ENCODE measurements around the gene APMAP.

The APMAP gene

GRCh38 chr20:24965065-24965919 is 27.3 kb downstream of the APMAP start:
- no peak for DNase-seq (ENCODE audit: low spot score)

DNA sequence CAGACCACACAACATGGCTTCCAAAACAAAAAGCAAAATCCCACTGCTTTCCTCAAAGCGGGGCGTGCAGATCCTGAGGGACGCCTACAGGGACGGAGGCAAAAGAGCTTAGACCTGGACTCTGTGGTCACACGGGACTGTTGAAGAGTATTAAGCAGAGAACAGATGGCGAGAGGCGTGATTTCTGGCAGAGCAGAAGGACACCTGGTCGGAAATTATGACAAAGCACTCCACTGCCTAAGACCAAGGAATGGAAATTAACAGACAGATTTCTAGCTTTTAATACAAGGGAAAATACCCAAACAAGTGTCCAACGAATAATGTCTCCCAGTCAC is 28.1 kb downstream of the APMAP start:
- no peak for DNase-seq (ENCODE audit: low spot score)

DNA sequence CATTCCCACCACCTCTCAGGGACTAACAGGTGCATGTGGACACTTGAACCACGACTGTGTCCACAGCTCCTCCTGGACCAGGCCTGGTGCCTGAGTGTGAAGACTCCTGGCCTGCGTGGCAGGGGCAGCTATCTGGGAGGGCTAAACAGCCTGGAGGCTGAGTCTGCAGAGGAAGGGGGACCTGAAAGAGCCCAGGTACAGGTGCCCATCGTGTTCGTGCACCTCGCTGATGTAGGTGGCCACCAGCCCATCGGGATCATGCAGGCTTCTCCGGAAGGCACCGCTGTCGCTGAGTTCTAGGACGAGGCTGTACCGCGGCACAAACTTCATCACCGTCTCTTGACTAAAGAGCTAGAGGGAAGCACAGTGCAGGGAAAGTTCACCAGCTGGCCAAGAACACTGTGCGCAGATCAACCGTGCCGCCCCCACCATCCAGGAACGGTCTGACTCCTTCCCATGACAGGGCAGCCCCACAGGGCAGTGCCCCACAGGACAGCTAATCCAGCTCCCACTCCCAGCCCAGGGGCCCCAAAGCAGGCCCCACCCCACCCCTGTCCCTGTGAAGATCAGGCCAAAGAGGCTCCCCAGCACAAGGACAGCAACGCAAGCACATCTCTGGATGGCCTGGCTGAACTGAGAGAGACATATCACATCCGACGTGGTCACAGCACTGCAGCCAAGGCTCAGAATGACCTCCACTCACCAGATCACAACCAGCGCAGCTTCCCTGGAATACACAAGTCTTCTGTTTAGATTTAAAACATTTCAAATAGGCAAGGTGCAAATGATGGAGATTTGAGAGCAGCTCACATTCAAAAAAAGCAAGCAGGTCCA is 28.7 kb downstream of the APMAP start:
- no peak for DNase-seq (ENCODE audit: low spot score)

DNA sequence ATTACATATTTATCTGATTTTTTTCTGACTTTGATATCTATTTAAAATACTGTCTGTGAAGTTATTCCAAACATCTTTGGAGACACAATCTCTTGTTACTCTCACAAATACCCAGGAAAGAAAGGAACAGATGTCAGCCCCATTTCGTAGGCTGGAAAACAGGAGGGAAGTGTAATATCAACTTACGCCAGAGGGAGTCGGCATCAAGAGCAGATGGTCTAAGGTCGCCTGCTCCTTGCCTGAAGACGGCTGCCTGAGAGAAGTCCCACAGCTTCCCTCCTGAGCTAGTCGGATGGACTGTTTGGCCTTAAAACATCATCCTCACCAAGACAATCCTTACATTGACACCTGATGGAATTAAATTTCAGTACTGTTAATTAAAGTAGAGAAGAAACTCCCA is 30.0 kb downstream of the APMAP start:
- no peak for DNase-seq (ENCODE audit: low spot score)

DNA sequence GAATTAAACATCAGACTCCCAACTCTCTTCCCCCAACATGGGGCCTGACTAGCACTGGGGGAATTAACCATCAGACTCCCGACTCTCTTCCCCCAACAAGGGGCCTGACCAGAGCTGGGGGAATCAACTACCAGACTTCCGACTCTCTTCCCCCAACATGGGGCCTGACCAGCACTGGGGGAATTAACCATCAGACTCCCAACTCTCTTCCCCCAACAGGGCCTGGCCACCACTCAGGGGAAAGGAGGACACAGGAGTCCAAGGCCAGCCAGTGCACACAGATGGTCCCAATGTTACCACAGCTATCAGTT is 30.4 kb downstream of the APMAP start:
- DNase-seq (ENCODE audit: low spot score), result no peak

GRCh38 chr20:24961384-24962181 is 31.0 kb downstream of the APMAP start:
- DNase-seq (ENCODE audit: low spot score), result no peak

GRCh38 chr20:24960861-24961260 is 31.7 kb downstream of the APMAP start:
- DNase-seq (ENCODE audit: low spot score), result no peak

- no peak for DNase-seq (ENCODE audit: low spot score)
Observed at GRCh38 chr20:24960302-24960801, 32.2 kb downstream of the APMAP start.

DNA sequence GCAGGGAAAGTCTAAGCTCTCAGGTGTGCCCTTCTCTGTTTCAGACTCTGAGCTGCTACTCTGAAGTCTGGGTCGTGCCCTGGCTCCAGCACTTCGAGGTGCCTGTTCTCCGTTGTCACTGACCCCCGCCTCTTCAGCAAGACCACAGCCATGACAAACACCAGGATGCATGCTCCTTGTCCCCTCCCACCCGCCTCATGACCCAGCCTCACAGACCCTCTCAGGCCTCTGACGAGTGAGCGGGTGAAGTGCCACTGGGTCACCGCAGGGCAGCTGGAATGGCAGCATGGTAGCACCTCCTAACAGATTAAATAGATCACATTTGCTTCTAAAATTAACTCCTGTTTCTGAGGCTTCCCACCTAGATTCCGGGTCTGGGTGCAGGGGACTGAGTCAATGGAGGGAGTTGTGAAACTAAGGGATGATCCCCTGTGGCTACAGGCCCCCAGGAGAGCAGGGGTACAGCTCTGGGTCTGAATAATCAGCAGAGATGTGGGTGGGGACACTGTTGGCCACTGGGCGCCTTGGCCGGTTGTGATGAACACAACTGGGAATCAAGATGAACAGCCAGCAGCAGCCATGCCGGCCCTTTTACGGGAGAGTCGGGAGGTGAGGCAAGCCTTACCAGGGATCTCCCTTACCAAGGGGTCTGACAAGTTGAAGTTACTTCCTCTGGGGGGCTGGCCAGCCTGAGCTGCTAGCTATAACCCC is 32.8 kb downstream of the APMAP start:
- DNase-seq (ENCODE audit: low spot score), result no peak

DNA sequence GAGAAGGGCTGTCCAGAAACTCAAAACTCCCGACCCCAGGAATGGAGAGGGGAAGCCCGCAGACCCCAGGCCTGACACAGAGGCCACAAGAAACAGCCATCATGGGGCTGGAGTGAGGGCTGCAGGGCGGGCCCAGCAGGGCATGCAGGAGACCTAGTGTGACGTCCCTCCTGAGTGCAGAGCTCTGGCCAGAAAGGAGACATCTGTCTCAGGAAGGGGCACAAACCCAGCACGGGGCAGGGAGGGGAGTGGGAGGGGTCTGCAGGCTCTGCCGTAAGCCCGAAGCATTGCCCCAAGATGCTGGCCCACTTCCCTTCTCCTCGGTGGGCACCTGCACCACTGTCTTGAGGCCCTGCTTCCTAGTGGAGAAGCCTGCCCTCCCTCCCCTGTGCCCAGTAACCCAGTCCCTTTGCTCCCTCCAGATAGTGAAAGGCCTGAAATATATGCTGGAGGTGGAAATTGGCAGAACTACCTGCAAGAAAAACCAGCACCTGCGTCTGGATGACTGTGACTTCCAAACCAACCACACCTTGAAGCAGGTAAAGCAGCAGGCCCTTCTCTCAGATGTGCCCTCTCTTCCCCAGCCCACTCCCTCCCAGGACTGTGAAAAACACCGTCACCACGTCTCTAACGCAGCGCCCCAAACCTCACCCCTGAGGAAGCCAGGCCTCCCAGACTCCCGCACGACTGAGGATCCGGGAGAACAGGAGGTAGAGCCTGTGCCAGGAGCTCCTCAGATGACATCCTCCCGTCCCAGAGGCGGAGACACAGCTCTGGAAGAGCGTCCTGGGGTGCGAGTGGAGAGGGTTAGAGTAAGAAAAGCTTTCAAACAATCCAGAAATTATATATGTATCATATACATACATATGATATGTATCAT is 33.8 kb downstream of the APMAP start:
- no peak for DNase-seq (ENCODE audit: low spot score)

DNA sequence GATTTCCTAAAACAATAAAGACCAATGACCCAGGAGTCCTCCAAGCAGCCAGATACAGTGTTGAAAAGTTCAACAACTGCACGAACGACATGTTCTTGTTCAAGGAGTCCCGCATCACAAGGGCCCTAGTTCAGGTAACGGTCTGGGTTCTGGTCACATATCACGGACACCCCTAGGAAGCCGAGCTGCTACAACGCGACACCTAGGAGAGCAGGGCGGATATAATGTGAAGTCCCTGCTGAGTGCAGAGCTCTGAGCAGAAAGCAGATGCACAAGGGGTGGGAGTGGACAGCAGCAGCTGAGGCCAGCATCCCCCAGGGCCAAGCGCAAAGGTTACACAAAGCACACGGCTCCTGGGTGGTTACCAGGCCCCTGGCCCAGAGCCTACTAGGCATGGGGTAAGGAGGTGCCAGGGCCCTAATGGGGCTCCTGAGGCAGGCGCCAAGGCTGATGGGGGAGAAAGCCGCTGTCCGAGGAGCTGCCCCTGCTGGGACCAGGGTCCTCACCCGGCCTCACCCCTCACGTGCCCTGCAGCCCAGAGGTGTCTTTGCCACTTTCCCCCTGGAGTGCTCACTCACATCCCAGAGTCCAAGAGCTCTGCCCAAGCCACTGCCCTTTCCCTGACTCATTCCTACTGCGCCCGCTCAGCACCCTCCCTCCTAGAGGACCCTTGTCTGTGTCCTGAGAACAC is 35.1 kb downstream of the APMAP start:
- no peak for DNase-seq (ENCODE audit: low spot score)

- no peak for DNase-seq (ENCODE audit: low spot score)
Observed at GRCh38 chr20:24956001-24956841, 36.3 kb downstream of the APMAP start.

DNA sequence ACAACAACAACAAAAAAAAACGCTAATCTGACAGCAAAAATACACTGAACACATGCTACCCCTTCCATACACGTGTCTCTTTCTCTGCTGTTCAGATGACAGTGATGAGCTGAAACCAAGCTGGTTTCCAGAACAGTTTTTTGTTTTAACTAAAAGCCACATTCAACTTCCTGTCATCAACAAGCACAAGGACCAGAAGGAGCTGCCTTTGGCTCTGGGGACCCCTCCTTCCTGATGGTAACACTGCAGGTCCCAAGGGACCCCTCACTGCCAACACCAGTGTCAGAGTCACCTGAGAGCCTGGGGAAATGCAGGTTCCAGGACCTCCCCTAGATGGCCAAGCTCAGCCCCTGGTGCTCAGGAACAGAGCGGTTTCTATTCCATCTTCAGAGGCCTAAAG is 37.5 kb downstream of the APMAP start:
- no peak for DNase-seq (ENCODE audit: low spot score)

DNA sequence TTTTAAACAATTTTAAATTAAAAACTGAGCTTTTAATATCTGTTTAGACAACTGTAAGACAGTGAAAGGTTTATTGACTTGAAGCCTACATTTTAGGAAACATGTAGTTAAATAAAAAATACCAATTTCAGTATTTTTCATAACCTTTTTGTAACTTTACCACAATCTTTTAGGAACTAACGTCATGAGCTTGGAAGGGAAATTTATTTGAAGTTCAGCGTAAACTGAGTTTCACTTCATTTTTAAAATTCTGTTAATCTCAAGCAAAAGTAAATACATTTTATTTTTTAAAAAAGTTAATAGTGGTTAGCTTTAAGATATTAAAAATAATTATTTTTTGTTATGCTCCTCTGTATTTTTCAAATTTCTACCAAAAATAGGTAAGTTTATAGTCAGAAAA is 38.0 kb downstream of the APMAP start:
- DNase-seq (ENCODE audit: low spot score), result no peak

- no peak for DNase-seq (ENCODE audit: low spot score)
Observed at GRCh38 chr20:24954151-24954550, 38.4 kb downstream of the APMAP start.

GRCh38 chr20:24953621-24954133 is 38.9 kb downstream of the APMAP start:
- DNase-seq (ENCODE audit: low spot score), result no peak

DNA sequence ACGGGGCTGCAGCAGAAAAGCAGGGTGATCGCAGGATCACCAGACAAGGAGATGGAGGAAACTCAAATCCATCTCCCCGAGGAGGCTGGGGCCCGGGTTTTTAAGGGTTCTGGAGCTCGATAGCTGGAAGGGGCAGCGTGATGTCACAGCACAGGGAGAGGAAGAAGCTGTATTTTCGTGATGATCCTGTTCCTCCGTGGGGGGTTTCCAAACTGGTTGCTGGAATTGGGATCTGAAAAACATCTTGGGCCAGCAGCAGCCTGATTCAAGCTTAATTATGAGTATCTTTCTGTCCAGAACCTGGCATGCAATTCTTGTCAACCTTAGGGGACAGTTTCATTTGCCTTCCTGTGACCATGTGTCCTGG is 39.4 kb downstream of the APMAP start:
- no peak for DNase-seq (ENCODE audit: low spot score)

DNA sequence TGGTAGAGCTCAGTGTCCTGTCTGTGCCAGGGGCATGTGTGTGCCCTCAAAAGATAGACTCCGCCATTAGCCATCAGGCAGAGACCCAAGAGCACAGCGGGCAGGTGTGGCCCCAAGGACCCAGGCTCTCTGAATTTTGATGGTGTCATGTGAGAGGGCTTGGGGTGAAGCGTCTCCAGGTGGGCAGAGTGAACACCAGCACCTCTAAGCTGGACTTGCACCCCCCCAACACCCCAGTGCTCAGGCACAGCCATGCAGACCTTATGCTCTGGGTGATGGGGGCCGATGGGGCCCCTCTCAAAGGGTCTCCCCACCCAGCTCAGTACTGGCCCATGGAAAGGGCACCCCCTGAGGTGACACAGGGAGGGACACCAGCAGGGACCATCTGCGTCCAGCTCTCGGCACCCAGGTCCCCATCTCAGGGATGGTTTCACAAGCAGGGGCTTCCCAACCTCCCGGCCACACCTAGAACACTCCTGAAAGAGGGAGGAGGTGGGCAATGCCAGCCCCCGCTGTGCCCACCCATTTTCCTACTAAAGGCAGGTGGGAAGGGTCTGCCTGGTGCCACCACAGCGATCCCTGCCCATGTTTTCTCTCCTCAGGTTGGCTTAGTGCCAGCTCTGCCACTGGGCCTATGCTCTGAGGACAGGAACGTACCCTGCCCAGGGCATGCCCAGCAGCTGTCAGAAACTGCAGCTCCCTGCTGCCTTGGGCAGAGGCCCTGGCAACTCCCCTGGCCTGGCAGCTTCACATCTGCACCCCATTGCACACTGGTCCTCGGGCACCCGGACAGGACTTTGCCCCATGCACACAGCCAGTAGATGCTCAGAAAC is 40.0 kb downstream of the APMAP start:
- no peak for DNase-seq (ENCODE audit: low spot score)

All from kidney capillary endothelial cell (primary cell).